Mucosa of descending colon (tissue), 3 donors: ENCODE data around the gene NELL1. TPM values are rescaled to one million over a fixed set of nuclear protein-coding genes. Genes with fewer than 3 reads are reported as not detected.

Source experiments
- ATAC-seq: fragments of 200-7000 bp; cut with Tn5 transposase; one replicate; pipeline ENCODE4 v1.9.1; 2020; ENCODE audit warnings: mild to moderate bottlenecking, moderate library complexity
- DNase-seq, 3 donors: peaks; one replicate each; pipeline ENCODE4 v3.0.0-alpha.2; 2020
- H3K36me3 ChIP-seq: fragments of 200-600 bp; one replicate; pipeline ENCODE4 v1.8.0; 2021; ENCODE audit warnings: low read depth, mild to moderate bottlenecking
- H3K4me1 ChIP-seq: fragments of 200-600 bp; one replicate; pipeline ENCODE4 v1.8.0; 2021; ENCODE audit warnings: low read depth, mild to moderate bottlenecking
- H3K4me3 ChIP-seq: fragments of 200-600 bp; one replicate; pipeline ENCODE4 v1.8.0; 2021; ENCODE audit warnings: mild to moderate bottlenecking
- H3K9me3 ChIP-seq: fragments of 200-600 bp; one replicate; pipeline ENCODE4 v1.8.0; 2021; ENCODE audit warnings: mild to moderate bottlenecking
- CTCF ChIP-seq: fragments of 200-600 bp; IDR thresholded peaks from one replicate; pipeline ENCODE4 v1.8.0; 2022; ENCODE audit warnings: antibody characterized with exemption, mild to moderate bottlenecking
- intact Hi-C, 2 donors: fragments of 100-400 bp; cut with DNase I in 1 of 2; cut with micrococcal nuclease in 1 of 2; formaldehyde crosslinking; loops; one replicate each; pipeline versions ENCODE4 v1.11.0 to v1.11.1; 2022; cut with DNase I, micrococcal nuclease
- total RNA-seq, 3 donors: library from RNA; stranded (reverse); fragmentation: NEBNext Ultra II Directional in 2 of 3; extraction: Animal tissue kit (Norgen Biotek cat#: 25700) in 2 of 3; gene quantifications; one replicate each; pipeline versions ENCODE4 v1.2.1 to v1.2.4, GENCODE V29; 2021 to 2023
- donor health status: DM: no; HTN: no; CAD: no; lungs with moderate emphysema.
- donor health status: DM: no; HTN: no; CAD: no.
- donor health status: DM: no; HTN: yes; CAD: no.

The NELL1 gene
- total RNA-seq, 3 donors from 2014 or later: 0.20 to 0.73 (median 0.31) TPM

- Histone ChIP-seq H3K4me3 (no peak overlapping the region), H3K36me3 (no peaks in the 10 kb centered on the region), H3K9me3 (peaks cover 15% of the 10 kb centered on the region), H3K4me1 (no peaks in the 10 kb centered on the region)
- ATAC-seq: no peak
- TF ChIP-seq CTCF: no peak
- intact Hi-C loops: no loop called here
- no peak for DNase-seq
These were observed 742.2 kb downstream of the NELL1 start for GRCh38 chr11:21411597-21411996.

GRCh38 chr11:21412652-21413383 lies 743.4 kb downstream of the NELL1 start:
- intact Hi-C loops: no loop called here
- peaks cover 15% of the 10 kb centered on the region for H3K9me3 ChIP-seq

GRCh38 chr11:21414953-21415352 lies 745.6 kb downstream of the NELL1 start:
- Histone ChIP-seq H3K4me3 (no peak overlapping the region), H3K36me3 (no peaks in the 10 kb centered on the region), H3K4me1 (no peaks in the 10 kb centered on the region), H3K9me3 (peaks cover 18% of the 10 kb centered on the region)
- no peak for TF ChIP-seq CTCF
- intact Hi-C loops: no loop called here
- ATAC-seq (no peak), DNase-seq (no peak)

More at GRCh38 chr11:21412652-21413383, 743.4 kb downstream of the NELL1 start:
- TF ChIP-seq CTCF: no peak
- ATAC-seq (no peak), DNase-seq (no peak)
- no peaks in the 10 kb centered on the region for H3K4me1 ChIP-seq
- no peaks in the 10 kb centered on the region for H3K36me3 ChIP-seq
- H3K4me3 ChIP-seq: no peak overlapping the region

- H3K4me1 ChIP-seq: no peaks in the 10 kb centered on the region
- H3K36me3 ChIP-seq: no peaks in the 10 kb centered on the region
- DNase-seq (no peak), ATAC-seq (no peak)
- peaks cover 18% of the 10 kb centered on the region for H3K9me3 ChIP-seq
- intact Hi-C loops: no loop called here
- no peak overlapping the region for H3K4me3 ChIP-seq
- no peak for TF ChIP-seq CTCF
These were observed 746.2 kb downstream of the NELL1 start for GRCh38 chr11:21415606-21416005.

GRCh38 chr11:21421711-21422329 lies 752.4 kb downstream of the NELL1 start:
- no peaks in the 10 kb centered on the region for H3K36me3 ChIP-seq
- ATAC-seq: no peak
- H3K9me3 ChIP-seq: peaks cover 25% of the 10 kb centered on the region
- H3K4me3 ChIP-seq: no peak overlapping the region
- no peak for DNase-seq
- no peak for TF ChIP-seq CTCF
- intact Hi-C loops: no loop called here
- H3K4me1 ChIP-seq: no peaks in the 10 kb centered on the region
